ENCODE measurements around the gene CCDC74A. TPM values are rescaled to one million over a fixed set of nuclear protein-coding genes. Genes with fewer than 3 reads are reported as not detected.
"Not testable (repeated sequence)": the region's sequence is repeated elsewhere in the genome, so short reads cannot be mapped to it uniquely, and the experiment has no call there.

Gene CCDC74A
- total and polyA plus RNA-seq, 2 donors, result 5.1 to 35.1 TPM

DNA sequence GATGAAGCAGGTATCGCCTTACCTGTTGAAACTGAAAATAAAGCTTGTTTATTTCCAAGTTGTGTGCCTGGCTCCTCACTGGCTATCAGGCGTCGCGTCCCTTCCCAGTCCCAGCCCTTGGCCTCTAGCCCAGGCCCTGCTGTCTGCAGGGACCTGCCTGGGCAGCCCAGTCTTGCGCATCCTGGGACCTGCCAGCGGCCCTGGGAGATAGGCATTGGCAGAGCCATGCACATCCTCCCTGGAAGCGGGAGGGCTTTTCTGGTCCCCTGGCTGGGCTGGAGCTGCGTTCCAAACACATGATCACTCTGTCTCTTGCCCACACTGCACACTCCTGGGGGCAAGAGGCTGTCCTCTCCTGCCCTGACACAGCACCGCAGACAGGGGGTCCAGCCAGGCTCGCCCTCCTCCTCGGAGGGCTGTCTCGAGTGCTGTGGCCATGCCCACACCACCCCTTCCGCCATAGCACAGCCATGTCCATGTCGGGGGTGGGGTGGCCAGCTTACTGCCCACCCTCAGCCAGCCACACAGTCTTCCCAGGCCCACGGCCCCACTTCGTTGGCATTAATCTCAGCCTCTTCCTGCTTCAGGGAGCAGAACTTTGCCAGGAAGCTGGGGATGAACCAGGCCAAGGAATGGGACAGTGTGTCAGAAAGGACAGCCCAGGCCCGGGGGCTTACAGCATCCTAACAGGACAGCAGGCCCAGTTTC is 6.1 kb downstream of the CCDC74A start:
- H3K4me1 ChIP-seq (ENCODE audit: control insufficient read depth in 2 of 2, insufficient read depth in 2 of 2, low read length in 2 of 2); H3K27ac ChIP-seq (ENCODE audit: low read depth in 1 of 2, low read length in 1 of 2); DNase-seq (ENCODE audit: low read depth in 6 of 9, low spot score in 9 of 9); H3K36me3 ChIP-seq (ENCODE audit: control insufficient read depth in 2 of 2, insufficient read depth in 2 of 2, low read length in 1 of 2); H3K27me3 ChIP-seq (ENCODE audit: control insufficient read depth in 2 of 2, insufficient read depth in 1 of 2, low read length in 1 of 2); H3K4me3 ChIP-seq (ENCODE audit: low read length in 2 of 2); H3K9me3 ChIP-seq (ENCODE audit: control insufficient read depth in 2 of 2, insufficient read depth in 1 of 2, low read length in 1 of 2): not testable (repeated sequence)
- WGBS, result 92% methylated on average over 14 of the region's 17 CpGs

DNA sequence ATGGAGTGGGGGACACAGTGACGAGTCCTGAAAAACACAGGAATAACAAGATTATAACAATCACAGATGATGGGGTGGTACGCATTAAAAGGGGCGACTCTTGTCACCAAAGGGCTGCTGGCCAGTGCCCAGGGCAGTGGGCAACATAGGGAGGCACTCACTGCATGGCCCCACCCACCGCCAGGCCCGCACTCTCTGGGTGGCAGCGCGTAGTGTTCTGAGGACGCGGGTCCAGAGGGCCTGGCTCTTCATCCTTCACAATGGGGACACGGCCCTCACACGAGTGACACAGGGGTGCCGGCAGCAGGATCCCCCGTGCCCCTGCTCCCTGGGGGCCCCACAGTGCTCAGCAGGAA is 6.6 kb downstream of the CCDC74A start:
- not testable (repeated sequence) for H3K4me1 ChIP-seq (ENCODE audit: control insufficient read depth in 2 of 2, insufficient read depth in 2 of 2, low read length in 2 of 2); H3K27ac ChIP-seq (ENCODE audit: low read depth in 1 of 2, low read length in 1 of 2); H3K4me3 ChIP-seq (ENCODE audit: low read length in 2 of 2); H3K27me3 ChIP-seq (ENCODE audit: control insufficient read depth in 2 of 2, insufficient read depth in 1 of 2, low read length in 1 of 2); H3K36me3 ChIP-seq (ENCODE audit: control insufficient read depth in 2 of 2, insufficient read depth in 2 of 2, low read length in 1 of 2); DNase-seq (ENCODE audit: low read depth in 6 of 9, low spot score in 9 of 9); H3K9me3 ChIP-seq (ENCODE audit: control insufficient read depth in 2 of 2, insufficient read depth in 1 of 2, low read length in 1 of 2)
- 81% methylated on average over 11 of the region's 13 CpGs for WGBS

DNA sequence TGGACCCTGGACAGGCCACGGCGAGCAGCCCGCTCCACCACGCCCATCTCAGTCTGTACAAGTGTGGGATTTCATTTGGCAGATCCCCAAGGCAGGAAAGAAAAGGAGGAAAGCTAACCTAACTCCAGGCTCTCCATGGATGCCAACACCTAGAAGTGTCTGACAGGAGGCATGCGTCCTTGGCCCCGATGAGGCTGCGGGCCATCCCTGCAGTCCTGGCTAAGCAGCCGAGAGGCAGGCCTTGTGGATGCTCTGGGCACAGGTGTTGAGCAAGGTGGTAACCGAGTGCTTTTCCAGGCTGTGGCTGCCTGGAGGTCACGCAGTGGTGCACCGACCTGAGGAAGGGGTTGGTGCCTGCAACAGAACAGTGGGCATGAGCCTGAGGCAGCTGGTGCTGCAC is 7.3 kb downstream of the CCDC74A start:
- not testable (repeated sequence) for H3K4me3 ChIP-seq (ENCODE audit: low read length in 2 of 2); H3K27me3 ChIP-seq (ENCODE audit: control insufficient read depth in 2 of 2, insufficient read depth in 1 of 2, low read length in 1 of 2); H3K36me3 ChIP-seq (ENCODE audit: control insufficient read depth in 2 of 2, insufficient read depth in 2 of 2, low read length in 1 of 2); H3K9me3 ChIP-seq (ENCODE audit: control insufficient read depth in 2 of 2, insufficient read depth in 1 of 2, low read length in 1 of 2); H3K27ac ChIP-seq (ENCODE audit: low read depth in 1 of 2, low read length in 1 of 2); H3K4me1 ChIP-seq (ENCODE audit: control insufficient read depth in 2 of 2, insufficient read depth in 2 of 2, low read length in 2 of 2); DNase-seq (ENCODE audit: low read depth in 6 of 9, low spot score in 9 of 9)
- WGBS, result 94% methylated on average over 11 of the region's 11 CpGs

DNA sequence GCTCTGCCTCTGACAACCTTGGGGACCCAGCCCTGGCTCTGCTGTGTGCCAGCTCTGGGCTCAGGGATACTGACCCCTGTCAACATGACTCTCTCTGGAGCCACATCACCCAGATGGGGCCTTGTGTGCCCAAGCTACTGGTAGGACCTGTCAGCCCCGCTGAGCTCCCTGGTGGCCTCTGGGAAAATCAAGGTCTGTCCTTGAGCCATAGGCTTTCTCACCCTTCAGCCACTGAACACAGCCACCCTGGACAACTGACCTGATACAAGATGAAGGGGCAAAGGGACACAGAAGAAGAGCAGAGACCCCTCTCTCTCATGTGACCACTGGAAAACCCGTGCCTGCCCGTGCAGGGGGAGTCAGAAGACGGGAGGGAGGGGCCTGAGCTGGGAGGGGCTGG is 7.8 kb downstream of the CCDC74A start:
- DNase-seq (ENCODE audit: low read depth in 6 of 9, low spot score in 9 of 9), result no peak
- H3K9me3 ChIP-seq (ENCODE audit: control insufficient read depth in 2 of 2, insufficient read depth in 1 of 2, low read length in 1 of 2), result no peaks in the 10 kb centered on the region
- H3K4me1 ChIP-seq (ENCODE audit: control insufficient read depth in 2 of 2, insufficient read depth in 2 of 2, low read length in 2 of 2), result no peaks in the 10 kb centered on the region
- H3K27ac ChIP-seq (ENCODE audit: low read depth in 1 of 2, low read length in 1 of 2), result no peak overlapping the region
- 84% methylated on average over 4 of the region's 4 CpGs for WGBS
- H3K4me3 ChIP-seq (ENCODE audit: low read length in 2 of 2), result no peak overlapping the region
- H3K36me3 ChIP-seq (ENCODE audit: control insufficient read depth in 2 of 2, insufficient read depth in 2 of 2, low read length in 1 of 2), result no peaks in the 10 kb centered on the region
- H3K27me3 ChIP-seq (ENCODE audit: control insufficient read depth in 2 of 2, insufficient read depth in 1 of 2, low read length in 1 of 2), result no peaks in the 10 kb centered on the region

DNA sequence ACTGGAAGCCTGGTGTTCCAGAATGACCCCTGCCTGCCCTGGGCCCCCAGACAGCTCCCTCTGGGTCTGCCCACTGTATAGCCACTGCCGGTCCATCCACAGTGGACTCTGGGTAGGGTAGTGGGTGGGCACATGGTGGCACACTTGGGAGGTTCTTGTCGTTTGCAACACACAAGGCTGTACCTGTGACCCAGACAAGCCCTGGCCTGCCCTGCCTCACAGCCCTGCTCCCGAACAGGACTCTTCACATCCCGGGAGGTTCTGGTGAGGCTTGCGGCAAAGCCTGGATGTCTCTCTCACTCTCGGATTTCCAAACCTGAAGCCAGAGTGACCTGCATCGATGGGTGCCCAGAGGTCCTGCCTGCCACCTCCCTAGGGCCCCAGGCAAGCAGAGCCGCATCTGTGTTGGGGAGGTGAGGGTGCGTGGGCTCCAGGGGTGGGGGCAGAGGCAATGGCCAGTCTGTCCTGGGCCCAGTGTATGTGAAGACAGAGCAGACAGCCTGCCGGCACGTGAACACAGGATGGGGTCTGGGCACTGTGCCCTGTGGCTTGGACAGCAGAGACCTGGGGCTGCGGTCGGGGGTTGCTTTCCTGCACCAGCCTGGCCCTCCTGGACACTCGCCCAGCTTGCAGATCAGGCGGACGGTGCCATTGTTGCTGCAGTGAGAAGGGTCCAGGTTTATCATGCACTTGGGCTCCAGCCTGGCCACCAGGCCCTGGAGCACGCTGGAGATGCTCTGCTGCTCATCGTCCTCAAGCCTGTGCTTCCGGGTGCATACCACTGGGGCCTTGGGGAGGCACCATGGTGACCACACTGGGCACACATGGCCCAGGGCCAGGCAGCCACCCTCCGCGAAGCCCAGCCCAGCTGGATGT is 8.5 kb downstream of the CCDC74A start:
- H3K27ac ChIP-seq (ENCODE audit: low read depth in 1 of 2, low read length in 1 of 2); H3K36me3 ChIP-seq (ENCODE audit: control insufficient read depth in 2 of 2, insufficient read depth in 2 of 2, low read length in 1 of 2); DNase-seq (ENCODE audit: low read depth in 6 of 9, low spot score in 9 of 9); H3K9me3 ChIP-seq (ENCODE audit: control insufficient read depth in 2 of 2, insufficient read depth in 1 of 2, low read length in 1 of 2); H3K4me1 ChIP-seq (ENCODE audit: control insufficient read depth in 2 of 2, insufficient read depth in 2 of 2, low read length in 2 of 2); H3K4me3 ChIP-seq (ENCODE audit: low read length in 2 of 2); H3K27me3 ChIP-seq (ENCODE audit: control insufficient read depth in 2 of 2, insufficient read depth in 1 of 2, low read length in 1 of 2): not testable (repeated sequence)
- WGBS, result 90% methylated on average over 21 of the region's 21 CpGs

DNA sequence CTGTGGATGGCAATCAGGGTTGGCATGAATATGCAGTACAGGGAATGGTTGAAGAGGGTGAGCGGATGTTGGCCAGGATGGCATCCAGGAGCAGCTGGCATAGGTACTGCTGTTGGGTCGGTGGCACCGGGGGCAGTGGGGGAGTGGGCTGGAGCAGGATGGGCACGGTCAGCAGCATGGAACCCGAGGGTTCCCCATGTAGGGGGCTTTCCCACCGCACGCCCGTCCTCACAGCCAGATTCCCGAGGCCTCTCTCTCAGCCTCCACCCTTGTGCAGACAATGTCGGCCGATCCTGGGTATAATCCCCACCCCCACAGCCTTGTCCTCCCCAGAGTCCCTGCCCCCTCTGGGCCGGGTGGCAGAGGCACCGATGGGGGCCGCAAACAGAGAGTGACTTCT is 9.2 kb downstream of the CCDC74A start:
- H3K4me1 ChIP-seq (ENCODE audit: control insufficient read depth in 2 of 2, insufficient read depth in 2 of 2, low read length in 2 of 2); H3K27me3 ChIP-seq (ENCODE audit: control insufficient read depth in 2 of 2, insufficient read depth in 1 of 2, low read length in 1 of 2); H3K9me3 ChIP-seq (ENCODE audit: control insufficient read depth in 2 of 2, insufficient read depth in 1 of 2, low read length in 1 of 2); H3K4me3 ChIP-seq (ENCODE audit: low read length in 2 of 2); H3K27ac ChIP-seq (ENCODE audit: low read depth in 1 of 2, low read length in 1 of 2); DNase-seq (ENCODE audit: low read depth in 6 of 9, low spot score in 9 of 9); H3K36me3 ChIP-seq (ENCODE audit: control insufficient read depth in 2 of 2, insufficient read depth in 2 of 2, low read length in 1 of 2): not testable (repeated sequence)
- 96% methylated on average over 14 of the region's 14 CpGs for WGBS

DNA sequence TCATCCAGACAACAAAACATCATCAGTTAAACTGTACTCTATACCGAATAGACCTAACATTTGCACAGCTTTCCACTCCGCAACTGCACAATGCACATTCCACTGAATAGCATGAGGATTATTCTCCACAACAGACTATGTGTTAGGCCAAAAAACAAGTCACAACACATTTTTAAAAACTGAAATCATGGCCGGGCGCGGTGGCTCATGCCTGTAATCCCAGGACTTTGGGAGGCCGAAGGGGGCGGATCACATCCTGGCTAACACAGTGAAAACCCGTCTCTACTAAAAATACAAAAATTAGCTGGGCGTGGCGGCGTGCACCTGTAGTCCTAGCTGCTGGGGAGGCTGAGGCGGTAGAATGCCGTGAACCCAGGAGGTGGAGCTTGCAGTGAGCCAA is 11.2 kb downstream of the CCDC74A start:
- WGBS, result 97% methylated on average over 13 of the region's 13 CpGs
- H3K4me3 ChIP-seq (ENCODE audit: low read length in 2 of 2); H3K36me3 ChIP-seq (ENCODE audit: control insufficient read depth in 2 of 2, insufficient read depth in 2 of 2, low read length in 1 of 2); H3K4me1 ChIP-seq (ENCODE audit: control insufficient read depth in 2 of 2, insufficient read depth in 2 of 2, low read length in 2 of 2); H3K27me3 ChIP-seq (ENCODE audit: control insufficient read depth in 2 of 2, insufficient read depth in 1 of 2, low read length in 1 of 2); H3K9me3 ChIP-seq (ENCODE audit: control insufficient read depth in 2 of 2, insufficient read depth in 1 of 2, low read length in 1 of 2); DNase-seq (ENCODE audit: low read depth in 6 of 9, low spot score in 9 of 9); H3K27ac ChIP-seq (ENCODE audit: low read depth in 1 of 2, low read length in 1 of 2): not testable (repeated sequence)

DNA sequence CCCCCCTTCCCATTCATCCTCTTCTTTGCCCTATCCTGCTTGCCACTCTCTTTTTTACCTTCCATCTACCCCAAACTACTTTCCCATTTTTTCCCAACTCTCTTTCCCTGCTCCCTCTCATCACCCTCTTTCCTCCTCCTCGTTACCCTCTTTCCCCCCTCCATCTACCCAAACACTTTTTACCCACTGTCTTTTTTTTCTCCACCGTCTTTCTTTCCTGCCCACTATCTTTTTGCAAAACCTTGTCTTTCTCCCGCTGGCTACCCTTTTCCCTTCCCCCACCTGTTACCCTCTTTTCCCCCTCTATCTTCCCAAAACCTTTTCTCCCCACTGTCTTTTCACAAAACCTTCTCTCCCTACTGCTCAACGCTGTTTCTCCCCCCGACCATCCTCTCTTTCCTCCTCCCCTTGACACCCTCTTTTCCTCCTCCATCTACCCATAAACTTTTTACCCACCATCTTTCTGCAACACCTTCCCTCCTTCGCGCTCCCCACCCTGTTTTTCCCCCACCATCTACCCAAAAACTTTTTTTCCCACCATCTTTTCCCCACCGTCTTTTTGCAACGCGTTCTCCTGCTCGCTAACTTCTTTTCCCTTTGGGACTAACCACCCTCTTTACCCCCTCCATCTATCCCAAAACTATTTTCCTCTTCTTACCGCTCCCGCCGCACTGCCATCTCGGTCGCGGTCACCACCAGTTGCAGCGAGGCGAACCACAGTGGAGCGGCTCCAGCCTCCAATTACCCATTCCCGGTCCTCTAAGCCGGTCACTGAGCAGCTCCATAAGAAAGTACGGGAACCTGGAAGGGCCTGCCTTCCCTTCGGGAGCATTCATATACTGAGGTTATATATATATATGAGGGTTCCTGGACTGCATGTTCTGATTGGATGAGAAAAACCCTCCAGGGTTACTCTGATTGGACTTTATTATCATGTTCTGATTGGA is 15.0 kb downstream of the CCDC74A start:
- no peak for DNase-seq (ENCODE audit: low read depth in 6 of 9, low spot score in 9 of 9)
- H3K36me3 ChIP-seq (ENCODE audit: control insufficient read depth in 2 of 2, insufficient read depth in 2 of 2, low read length in 1 of 2), result no peaks in the 10 kb centered on the region
- no peak overlapping the region for H3K4me3 ChIP-seq (ENCODE audit: low read length in 2 of 2)
- H3K9me3 ChIP-seq (ENCODE audit: control insufficient read depth in 2 of 2, insufficient read depth in 1 of 2, low read length in 1 of 2), result no peaks in the 10 kb centered on the region
- no peak overlapping the region for H3K27ac ChIP-seq (ENCODE audit: low read depth in 1 of 2, low read length in 1 of 2)
- no peaks in the 10 kb centered on the region for H3K27me3 ChIP-seq (ENCODE audit: control insufficient read depth in 2 of 2, insufficient read depth in 1 of 2, low read length in 1 of 2)
- H3K4me1 ChIP-seq (ENCODE audit: control insufficient read depth in 2 of 2, insufficient read depth in 2 of 2, low read length in 2 of 2), result no peaks in the 10 kb centered on the region
- 97% methylated on average over 24 of the region's 24 CpGs for WGBS
